ENCODE data around the gene EBP.
"Not testable (repeated sequence)": the region's sequence is repeated elsewhere in the genome, so short reads cannot be mapped to it uniquely, and the experiment has no call there.

EBP gene

GRCh38 chrX:48520455-48520854 is 1.2 kb upstream of the EBP start:
- no peak for TF ChIP-seq CTCF (IDR thresholded peaks at IDR 0.05; ENCODE audit: insufficient read depth, missing control alignments)
- FAIRE-seq (no peak), DNase-seq (ENCODE audit: insufficient read length, low spot score) (no peak)

- FAIRE-seq: no peak
- TF ChIP-seq CTCF (IDR thresholded peaks at IDR 0.05; ENCODE audit: insufficient read depth, missing control alignments): no peak
- no peak for DNase-seq (ENCODE audit: insufficient read length, low spot score)
Measured at GRCh38 chrX:48520976-48521352, 644 bp upstream of the EBP start.

- TF ChIP-seq CTCF (IDR thresholded peaks at IDR 0.05; ENCODE audit: insufficient read depth, missing control alignments): no peak
- FAIRE-seq: no peak
- no peak for DNase-seq (ENCODE audit: insufficient read length, low spot score)
Measured at GRCh38 chrX:48522291-48522690, 683 bp downstream of the EBP start.

DNA sequence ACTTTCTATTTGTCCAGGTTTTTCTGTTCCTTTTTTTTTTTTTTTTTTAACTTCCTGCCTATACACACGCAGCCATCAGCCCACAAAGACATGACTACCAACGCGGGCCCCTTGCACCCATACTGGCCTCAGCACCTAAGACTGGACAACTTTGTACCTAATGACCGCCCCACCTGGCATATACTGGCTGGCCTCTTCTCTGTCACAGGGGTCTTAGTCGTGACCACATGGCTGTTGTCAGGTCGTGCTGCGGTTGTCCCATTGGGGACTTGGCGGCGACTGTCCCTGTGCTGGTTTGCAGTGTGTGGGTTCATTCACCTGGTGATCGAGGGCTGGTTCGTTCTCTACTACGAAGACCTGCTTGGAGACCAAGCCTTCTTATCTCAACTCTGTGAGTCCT is 2.1 kb downstream of the EBP start:
- FAIRE-seq (no peak), DNase-seq (ENCODE audit: insufficient read length, low spot score) (no peak)
- TF ChIP-seq CTCF (IDR thresholded peaks at IDR 0.05; ENCODE audit: insufficient read depth, missing control alignments): no peak

DNA sequence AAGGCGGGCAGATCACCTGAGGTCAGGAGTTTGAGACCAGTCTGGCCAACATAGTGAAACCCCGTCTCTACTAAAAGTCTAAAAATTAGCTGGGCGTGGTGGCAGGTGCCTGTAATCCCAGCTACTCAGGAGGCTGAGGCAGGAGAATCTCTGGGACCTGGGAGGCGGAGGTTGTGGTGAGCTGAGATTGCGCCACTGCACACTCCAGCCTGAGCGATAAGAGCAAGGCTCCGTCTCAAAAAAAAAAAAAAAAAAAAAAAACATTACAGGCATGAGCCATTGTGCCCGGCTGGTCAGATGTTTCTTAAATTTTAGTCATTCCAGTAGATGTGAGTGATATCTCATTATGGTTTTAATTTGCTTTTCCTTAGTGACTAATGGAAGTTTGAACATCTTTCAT is 4.2 kb downstream of the EBP start:
- DNase-seq (ENCODE audit: insufficient read length, low spot score); FAIRE-seq: not testable (repeated sequence)

DNA sequence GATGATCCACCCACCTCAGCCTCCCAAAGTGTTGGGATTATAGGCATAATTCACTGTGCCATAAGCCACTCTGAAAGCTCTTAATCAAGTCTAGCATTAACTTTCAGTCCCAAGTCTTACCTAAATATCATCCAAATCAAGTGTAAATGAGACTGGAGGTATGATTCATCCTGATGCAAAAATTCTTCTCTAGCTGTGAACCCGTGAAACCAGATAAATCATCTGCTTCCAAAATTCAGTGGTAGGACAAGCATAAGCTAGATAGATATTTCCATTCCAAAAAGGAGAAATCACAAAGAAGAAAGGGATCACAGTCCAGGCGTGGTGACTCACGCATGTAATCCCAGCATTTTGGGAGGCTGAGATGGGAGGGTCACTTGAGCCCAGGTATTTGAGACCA is 9.1 kb downstream of the EBP start:
- FAIRE-seq (no peak), DNase-seq (ENCODE audit: insufficient read length, low spot score) (no peak)
- TF ChIP-seq CTCF (IDR thresholded peaks at IDR 0.05; ENCODE audit: insufficient read depth, missing control alignments): no peak

DNA sequence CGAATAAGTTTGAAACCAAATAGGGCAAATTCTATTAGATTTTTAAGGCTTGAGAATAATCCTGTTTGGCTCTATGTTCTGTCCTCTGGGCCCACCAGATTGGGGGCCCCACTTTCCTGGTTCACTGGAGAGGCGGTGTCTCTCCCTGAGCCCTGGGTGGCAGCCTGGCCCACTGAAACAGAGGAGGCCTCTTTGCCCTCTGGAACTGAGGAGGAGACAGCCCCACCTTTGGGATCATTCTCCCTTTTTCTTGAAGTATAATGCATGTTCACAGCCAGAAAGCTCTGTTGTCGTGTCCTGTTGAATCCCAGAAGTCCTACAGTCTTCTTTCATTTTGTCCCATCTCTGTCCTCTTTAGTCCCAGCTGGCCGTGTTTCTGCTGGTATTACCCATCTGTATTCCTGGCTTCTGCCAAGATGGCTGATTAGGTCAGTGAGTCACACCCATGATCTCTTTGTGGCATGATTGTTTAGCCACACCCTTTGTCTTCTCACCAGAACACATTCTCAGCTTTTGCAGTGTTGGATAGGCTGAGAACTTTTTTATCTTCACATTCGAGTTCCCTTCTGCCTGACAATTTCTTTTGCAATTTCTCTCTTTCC is 9.9 kb downstream of the EBP start:
- no peak for DNase-seq (ENCODE audit: insufficient read length, low spot score)
- no peak for FAIRE-seq
- no peak for TF ChIP-seq CTCF (IDR thresholded peaks at IDR 0.05; ENCODE audit: insufficient read depth, missing control alignments)

DNA sequence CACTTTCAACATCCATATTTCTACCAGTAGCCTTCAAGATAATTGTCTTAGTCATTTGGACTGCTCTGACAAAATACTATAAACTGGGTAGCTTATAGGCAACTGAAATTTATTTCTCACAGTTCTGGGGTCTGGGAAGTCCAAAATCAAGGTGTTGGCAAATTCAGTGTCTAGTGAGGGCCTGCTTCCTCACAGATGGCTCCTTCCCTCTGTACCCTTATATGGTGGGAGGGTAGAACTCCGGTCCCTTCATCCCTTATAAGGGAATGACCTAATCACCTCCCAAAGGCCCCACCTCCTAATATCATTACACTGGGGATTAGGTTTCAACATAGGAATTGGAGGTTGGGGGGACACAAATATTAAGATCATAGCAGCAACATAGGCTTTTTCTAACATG is 10.6 kb downstream of the EBP start:
- no peak for TF ChIP-seq CTCF (IDR thresholded peaks at IDR 0.05; ENCODE audit: insufficient read depth, missing control alignments)
- no peak for FAIRE-seq

More for the DNA sequence above, 10.6 kb downstream of the EBP start:
- DNase-seq (ENCODE audit: insufficient read length, low spot score): no peak
